WI38 (cell line): ENCODE results near the gene CCDC187.

Source experiments
- H3K4me3 ChIP-seq: 2 replicates; pipeline ENCODE4 v1.5.1; 2011; ENCODE audit warnings: low read depth, mild to moderate bottlenecking, control low read depth, low read length
- TF ChIP-seq, protein P1 (sequence below): IDR thresholded peaks from 2 replicates; pipeline ENCODE4 v1.5.1; 2012; ENCODE audit warnings: low read depth, mild to moderate bottlenecking, control low read depth, low read length

Gene CCDC187

DNA sequence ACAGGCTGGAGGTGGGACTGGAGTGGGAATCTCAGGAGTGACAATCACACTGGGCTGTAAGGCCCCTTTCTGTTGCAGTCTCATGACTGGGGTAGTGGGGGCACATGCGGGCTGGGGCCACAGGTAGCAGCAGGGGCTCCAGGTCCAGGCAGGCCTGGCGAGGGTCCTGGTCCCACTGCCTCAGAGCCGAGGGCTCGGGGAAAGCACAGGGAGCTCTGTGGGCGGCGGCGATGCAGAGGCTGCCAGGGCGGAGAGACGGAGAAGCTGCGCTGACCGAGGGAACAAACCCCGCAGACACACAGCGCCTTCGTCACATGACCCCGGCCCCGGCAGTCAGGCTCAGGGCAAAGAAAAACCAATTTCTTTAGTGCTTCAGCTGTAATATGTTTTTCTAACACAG, 93.6 kb downstream of the CCDC187 start:
- TF ChIP-seq, protein P1, sequence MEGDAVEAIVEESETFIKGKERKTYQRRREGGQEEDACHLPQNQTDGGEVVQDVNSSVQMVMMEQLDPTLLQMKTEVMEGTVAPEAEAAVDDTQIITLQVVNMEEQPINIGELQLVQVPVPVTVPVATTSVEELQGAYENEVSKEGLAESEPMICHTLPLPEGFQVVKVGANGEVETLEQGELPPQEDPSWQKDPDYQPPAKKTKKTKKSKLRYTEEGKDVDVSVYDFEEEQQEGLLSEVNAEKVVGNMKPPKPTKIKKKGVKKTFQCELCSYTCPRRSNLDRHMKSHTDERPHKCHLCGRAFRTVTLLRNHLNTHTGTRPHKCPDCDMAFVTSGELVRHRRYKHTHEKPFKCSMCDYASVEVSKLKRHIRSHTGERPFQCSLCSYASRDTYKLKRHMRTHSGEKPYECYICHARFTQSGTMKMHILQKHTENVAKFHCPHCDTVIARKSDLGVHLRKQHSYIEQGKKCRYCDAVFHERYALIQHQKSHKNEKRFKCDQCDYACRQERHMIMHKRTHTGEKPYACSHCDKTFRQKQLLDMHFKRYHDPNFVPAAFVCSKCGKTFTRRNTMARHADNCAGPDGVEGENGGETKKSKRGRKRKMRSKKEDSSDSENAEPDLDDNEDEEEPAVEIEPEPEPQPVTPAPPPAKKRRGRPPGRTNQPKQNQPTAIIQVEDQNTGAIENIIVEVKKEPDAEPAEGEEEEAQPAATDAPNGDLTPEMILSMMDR, result no peak
- H3K4me3 ChIP-seq, result no peak overlapping the region

- TF ChIP-seq, protein P1, result no peak
Measured at GRCh38 chr9:136209786-136210185, 94.1 kb downstream of the CCDC187 start.

GRCh38 chr9:136209232-136209631, 94.7 kb downstream of the CCDC187 start:
- no peak overlapping the region for H3K4me3 ChIP-seq
- TF ChIP-seq, protein P1, result no peak

More at GRCh38 chr9:136209786-136210185, 94.1 kb downstream of the CCDC187 start:
- H3K4me3 ChIP-seq, result no peak overlapping the region

- TF ChIP-seq, protein P1, result no peak
- H3K4me3 ChIP-seq, result no peak overlapping the region
Measured at GRCh38 chr9:136208675-136209074, 95.2 kb downstream of the CCDC187 start.

GRCh38 chr9:136207616-136208015, 96.3 kb downstream of the CCDC187 start:
- H3K4me3 ChIP-seq, result no peak overlapping the region
- TF ChIP-seq, protein P1, result no peak

GRCh38 chr9:136206602-136207275, 97.2 kb downstream of the CCDC187 start:
- TF ChIP-seq, protein P1, result no peak
- no peak overlapping the region for H3K4me3 ChIP-seq

GRCh38 chr9:136205707-136205992, 98.2 kb downstream of the CCDC187 start:
- TF ChIP-seq, protein P1, result no peak
- H3K4me3 ChIP-seq, result no peak overlapping the region
